ENCODE measurements around the gene ADH1B. TPM values are rescaled to one million over a fixed set of nuclear protein-coding genes. Genes with fewer than 3 reads are reported as not detected.

The ADH1B gene
- total and polyA plus RNA-seq, 2 experiments from 2014 or later = not detected

GRCh38 chr4:99314211-99314610, 7.0 kb downstream of the ADH1B start (continued):
- TF ChIP-seq, protein P1, sequence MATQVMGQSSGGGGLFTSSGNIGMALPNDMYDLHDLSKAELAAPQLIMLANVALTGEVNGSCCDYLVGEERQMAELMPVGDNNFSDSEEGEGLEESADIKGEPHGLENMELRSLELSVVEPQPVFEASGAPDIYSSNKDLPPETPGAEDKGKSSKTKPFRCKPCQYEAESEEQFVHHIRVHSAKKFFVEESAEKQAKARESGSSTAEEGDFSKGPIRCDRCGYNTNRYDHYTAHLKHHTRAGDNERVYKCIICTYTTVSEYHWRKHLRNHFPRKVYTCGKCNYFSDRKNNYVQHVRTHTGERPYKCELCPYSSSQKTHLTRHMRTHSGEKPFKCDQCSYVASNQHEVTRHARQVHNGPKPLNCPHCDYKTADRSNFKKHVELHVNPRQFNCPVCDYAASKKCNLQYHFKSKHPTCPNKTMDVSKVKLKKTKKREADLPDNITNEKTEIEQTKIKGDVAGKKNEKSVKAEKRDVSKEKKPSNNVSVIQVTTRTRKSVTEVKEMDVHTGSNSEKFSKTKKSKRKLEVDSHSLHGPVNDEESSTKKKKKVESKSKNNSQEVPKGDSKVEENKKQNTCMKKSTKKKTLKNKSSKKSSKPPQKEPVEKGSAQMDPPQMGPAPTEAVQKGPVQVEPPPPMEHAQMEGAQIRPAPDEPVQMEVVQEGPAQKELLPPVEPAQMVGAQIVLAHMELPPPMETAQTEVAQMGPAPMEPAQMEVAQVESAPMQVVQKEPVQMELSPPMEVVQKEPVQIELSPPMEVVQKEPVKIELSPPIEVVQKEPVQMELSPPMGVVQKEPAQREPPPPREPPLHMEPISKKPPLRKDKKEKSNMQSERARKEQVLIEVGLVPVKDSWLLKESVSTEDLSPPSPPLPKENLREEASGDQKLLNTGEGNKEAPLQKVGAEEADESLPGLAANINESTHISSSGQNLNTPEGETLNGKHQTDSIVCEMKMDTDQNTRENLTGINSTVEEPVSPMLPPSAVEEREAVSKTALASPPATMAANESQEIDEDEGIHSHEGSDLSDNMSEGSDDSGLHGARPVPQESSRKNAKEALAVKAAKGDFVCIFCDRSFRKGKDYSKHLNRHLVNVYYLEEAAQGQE (IDR thresholded peaks at IDR 0.05; ENCODE audit: unreplicated experiment) = no peak
- TF ChIP-seq CTCF (conservative IDR thresholded peaks at IDR 0.05; ENCODE audit: low read depth in 2 of 2) = no peak
- no peak for TF ChIP-seq ZNF114 (CRISPR knock-in tag; IDR thresholded peaks at IDR 0.05)
- no peak for TF ChIP-seq EZH2 (IDR thresholded peaks at IDR 0.05; ENCODE audit: low read depth, unreplicated experiment)
- TF ChIP-seq NANOG (IDR thresholded peaks at IDR 0.05; ENCODE audit: borderline replicate concordance) = no peak
- no peak for TF ChIP-seq POLR2AphosphoS5 (IDR thresholded peaks at IDR 0.05; ENCODE audit: low read depth)
- no peak for TF ChIP-seq STAT1 (IDR thresholded peaks at IDR 0.05; ENCODE audit: unreplicated experiment)
- no peak for TF ChIP-seq JUNB (IDR thresholded peaks at IDR 0.05; ENCODE audit: unreplicated experiment)
- TF ChIP-seq, protein P2, sequence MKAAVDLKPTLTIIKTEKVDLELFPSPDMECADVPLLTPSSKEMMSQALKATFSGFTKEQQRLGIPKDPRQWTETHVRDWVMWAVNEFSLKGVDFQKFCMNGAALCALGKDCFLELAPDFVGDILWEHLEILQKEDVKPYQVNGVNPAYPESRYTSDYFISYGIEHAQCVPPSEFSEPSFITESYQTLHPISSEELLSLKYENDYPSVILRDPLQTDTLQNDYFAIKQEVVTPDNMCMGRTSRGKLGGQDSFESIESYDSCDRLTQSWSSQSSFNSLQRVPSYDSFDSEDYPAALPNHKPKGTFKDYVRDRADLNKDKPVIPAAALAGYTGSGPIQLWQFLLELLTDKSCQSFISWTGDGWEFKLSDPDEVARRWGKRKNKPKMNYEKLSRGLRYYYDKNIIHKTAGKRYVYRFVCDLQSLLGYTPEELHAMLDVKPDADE (IDR thresholded peaks at IDR 0.05) = no peak
- no peak for TF ChIP-seq EZH2phosphoT487 (IDR thresholded peaks at IDR 0.05; ENCODE audit: unreplicated experiment)

- Mint-ChIP-seq H3K4me3 (peak overlapping the region; percentile 31; the same call in 1 of the 3 replicates), H3K27me3 (ENCODE audit: insufficient read depth, low read depth, poor library complexity) (no peaks in the 10 kb centered on the region), H3K27ac (peak overlapping the region; percentile 74), H3K4me1 (peaks cover 16% of the 10 kb centered on the region), H3K36me3 (ENCODE audit: low read depth) (no peaks in the 10 kb centered on the region), H3K9me3 (no peaks in the 10 kb centered on the region)
- H2AFZ ChIP-seq = no peak overlapping the region
- H3K4me1 ChIP-seq (ENCODE audit: insufficient read depth) = peaks cover 16% of the 10 kb centered on the region
- H3K4me3 ChIP-seq = no peak overlapping the region
- peak; percentile 57; the same call in 2 of the 3 replicates for ATAC-seq
- H3F3A ChIP-seq (replicated peaks; ENCODE audit: low read depth) = no peaks in the 10 kb centered on the region
- H4K20me1 ChIP-seq (replicated peaks; ENCODE audit: insufficient read depth) = no peaks in the 10 kb centered on the region
- H3K79me2 ChIP-seq (replicated peaks; ENCODE audit: insufficient read depth) = no peaks in the 10 kb centered on the region
- no peak overlapping the region for H3K27ac ChIP-seq (ENCODE audit: low read depth)
- no peaks in the 10 kb centered on the region for H3K27me3 ChIP-seq (ENCODE audit: insufficient read depth)
- peak; percentile 12 for DNase-seq (ENCODE audit: low spot score)
- H3K9me2 ChIP-seq (ENCODE audit: insufficient read depth) = no peaks in the 10 kb centered on the region
- no peaks in the 10 kb centered on the region for H3K36me3 ChIP-seq (ENCODE audit: insufficient read depth)
- H3K4me2 ChIP-seq = peak overlapping the region; percentile 59; the same call in 1 of the 2 replicates
- TF ChIP-seq, protein P3, sequence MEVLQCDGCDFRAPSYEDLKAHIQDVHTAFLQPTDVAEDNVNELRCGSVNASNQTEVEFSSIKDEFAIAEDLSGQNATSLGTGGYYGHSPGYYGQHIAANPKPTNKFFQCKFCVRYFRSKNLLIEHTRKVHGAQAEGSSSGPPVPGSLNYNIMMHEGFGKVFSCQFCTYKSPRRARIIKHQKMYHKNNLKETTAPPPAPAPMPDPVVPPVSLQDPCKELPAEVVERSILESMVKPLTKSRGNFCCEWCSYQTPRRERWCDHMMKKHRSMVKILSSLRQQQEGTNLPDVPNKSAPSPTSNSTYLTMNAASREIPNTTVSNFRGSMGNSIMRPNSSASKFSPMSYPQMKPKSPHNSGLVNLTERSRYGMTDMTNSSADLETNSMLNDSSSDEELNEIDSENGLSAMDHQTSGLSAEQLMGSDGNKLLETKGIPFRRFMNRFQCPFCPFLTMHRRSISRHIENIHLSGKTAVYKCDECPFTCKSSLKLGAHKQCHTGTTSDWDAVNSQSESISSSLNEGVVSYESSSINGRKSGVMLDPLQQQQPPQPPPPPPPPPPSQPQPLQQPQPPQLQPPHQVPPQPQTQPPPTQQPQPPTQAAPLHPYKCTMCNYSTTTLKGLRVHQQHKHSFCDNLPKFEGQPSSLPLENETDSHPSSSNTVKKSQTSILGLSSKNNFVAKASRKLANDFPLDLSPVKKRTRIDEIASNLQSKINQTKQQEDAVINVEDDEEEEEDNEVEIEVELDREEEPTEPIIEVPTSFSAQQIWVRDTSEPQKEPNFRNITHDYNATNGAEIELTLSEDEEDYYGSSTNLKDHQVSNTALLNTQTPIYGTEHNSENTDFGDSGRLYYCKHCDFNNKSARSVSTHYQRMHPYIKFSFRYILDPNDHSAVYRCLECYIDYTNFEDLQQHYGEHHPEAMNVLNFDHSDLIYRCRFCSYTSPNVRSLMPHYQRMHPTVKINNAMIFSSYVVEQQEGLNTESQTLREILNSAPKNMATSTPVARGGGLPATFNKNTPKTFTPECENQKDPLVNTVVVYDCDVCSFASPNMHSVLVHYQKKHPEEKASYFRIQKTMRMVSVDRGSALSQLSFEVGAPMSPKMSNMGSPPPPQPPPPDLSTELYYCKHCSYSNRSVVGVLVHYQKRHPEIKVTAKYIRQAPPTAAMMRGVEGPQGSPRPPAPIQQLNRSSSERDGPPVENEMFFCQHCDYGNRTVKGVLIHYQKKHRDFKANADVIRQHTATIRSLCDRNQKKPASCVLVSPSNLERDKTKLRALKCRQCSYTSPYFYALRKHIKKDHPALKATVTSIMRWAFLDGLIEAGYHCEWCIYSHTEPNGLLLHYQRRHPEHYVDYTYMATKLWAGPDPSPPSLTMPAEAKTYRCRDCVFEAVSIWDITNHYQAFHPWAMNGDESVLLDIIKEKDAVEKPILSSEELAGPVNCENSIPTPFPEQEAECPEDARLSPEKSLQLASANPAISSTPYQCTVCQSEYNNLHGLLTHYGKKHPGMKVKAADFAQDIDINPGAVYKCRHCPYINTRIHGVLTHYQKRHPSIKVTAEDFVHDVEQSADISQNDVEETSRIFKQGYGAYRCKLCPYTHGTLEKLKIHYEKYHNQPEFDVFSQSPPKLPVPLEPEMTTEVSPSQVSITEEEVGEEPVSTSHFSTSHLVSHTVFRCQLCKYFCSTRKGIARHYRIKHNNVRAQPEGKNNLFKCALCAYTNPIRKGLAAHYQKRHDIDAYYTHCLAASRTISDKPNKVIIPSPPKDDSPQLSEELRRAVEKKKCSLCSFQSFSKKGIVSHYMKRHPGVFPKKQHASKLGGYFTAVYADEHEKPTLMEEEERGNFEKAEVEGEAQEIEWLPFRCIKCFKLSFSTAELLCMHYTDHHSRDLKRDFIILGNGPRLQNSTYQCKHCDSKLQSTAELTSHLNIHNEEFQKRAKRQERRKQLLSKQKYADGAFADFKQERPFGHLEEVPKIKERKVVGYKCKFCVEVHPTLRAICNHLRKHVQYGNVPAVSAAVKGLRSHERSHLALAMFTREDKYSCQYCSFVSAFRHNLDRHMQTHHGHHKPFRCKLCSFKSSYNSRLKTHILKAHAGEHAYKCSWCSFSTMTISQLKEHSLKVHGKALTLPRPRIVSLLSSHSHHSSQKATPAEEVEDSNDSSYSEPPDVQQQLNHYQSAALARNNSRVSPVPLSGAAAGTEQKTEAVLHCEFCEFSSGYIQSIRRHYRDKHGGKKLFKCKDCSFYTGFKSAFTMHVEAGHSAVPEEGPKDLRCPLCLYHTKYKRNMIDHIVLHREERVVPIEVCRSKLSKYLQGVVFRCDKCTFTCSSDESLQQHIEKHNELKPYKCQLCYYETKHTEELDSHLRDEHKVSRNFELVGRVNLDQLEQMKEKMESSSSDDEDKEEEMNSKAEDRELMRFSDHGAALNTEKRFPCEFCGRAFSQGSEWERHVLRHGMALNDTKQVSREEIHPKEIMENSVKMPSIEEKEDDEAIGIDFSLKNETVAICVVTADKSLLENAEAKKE (CRISPR knock-in tag; IDR thresholded peaks at IDR 0.05) = no peak
- no peak for TF ChIP-seq EZH2phosphoT487 (IDR thresholded peaks at IDR 0.05; ENCODE audit: unreplicated experiment)
- no peak for TF ChIP-seq EZH2 (IDR thresholded peaks at IDR 0.05; ENCODE audit: low read depth, unreplicated experiment)
- no peak for TF ChIP-seq POLR2AphosphoS5 (IDR thresholded peaks at IDR 0.05; ENCODE audit: low read depth)
- TF ChIP-seq NANOG (IDR thresholded peaks at IDR 0.05; ENCODE audit: borderline replicate concordance) = no peak
- no peak for TF ChIP-seq CREB1 (CRISPR knock-in tag; IDR thresholded peaks at IDR 0.05; ENCODE audit: low read depth)
- TF ChIP-seq STAT1 (IDR thresholded peaks at IDR 0.05; ENCODE audit: unreplicated experiment) = no peak
- no peak for TF ChIP-seq ZNF331 (CRISPR knock-in tag; IDR thresholded peaks at IDR 0.05; ENCODE audit: low read depth)
Measured at GRCh38 chr4:99310389-99310788, 10.8 kb downstream of the ADH1B start.

Measured in GM23338 (cell line).